Natural killer cell (primary cell): Measurements from ENCODE around the gene ANXA7. TPM values are rescaled to one million over a fixed set of nuclear protein-coding genes. Genes with fewer than 3 reads are reported as not detected.

Source experiments
- ATAC-seq, 3 donors: fragments of 150-1000 bp in 2 of 3; fragments of 200-7000 bp in 1 of 3; cut with Tn5 transposase; 1 replicate in 1 of 3; 2 replicates in 2 of 3; pipeline ENCODE4 v1.10.0; 2021; ENCODE audit warnings: mild to moderate bottlenecking in 2 of 3, moderate library complexity in 2 of 3
- DNase-seq, 2 donors: peaks; one replicate each; pipeline versions ENCODE4 v3.0.0 to v3.0.0-alpha.2; 2013 to 2021; ENCODE audit warnings: mixed read lengths in 1 of 2
- H3K27ac ChIP-seq: one replicate; pipeline ENCODE4 v1.5.1; 2013; ENCODE audit warnings: mild to moderate bottlenecking, low read length
- H3K27me3 ChIP-seq: one replicate; pipeline ENCODE4 v1.6.1; 2013; ENCODE audit warnings: low read length; ENCODE audit not compliant: control insufficient read depth, insufficient read depth
- H3K36me3 ChIP-seq: one replicate; pipeline ENCODE4 v1.6.1; 2013; ENCODE audit warnings: low read length; ENCODE audit not compliant: control insufficient read depth, insufficient read depth
- H3K4me1 ChIP-seq: one replicate; pipeline ENCODE4 v1.6.1; 2013; ENCODE audit warnings: low read length; ENCODE audit not compliant: control insufficient read depth, insufficient read depth
- H3K4me3 ChIP-seq: one replicate; pipeline ENCODE4 v1.5.1; 2013; ENCODE audit warnings: low read length
- H3K9me3 ChIP-seq: one replicate; pipeline ENCODE4 v1.6.1; 2013; ENCODE audit warnings: low read length; ENCODE audit not compliant: control insufficient read depth, insufficient read depth
- H3K27ac Mint-ChIP-seq, 2 donors: one replicate each; pipeline ENCODE4 v1.8.0; 2022; ENCODE audit warnings: mild to moderate bottlenecking in 2 of 2, mixed read lengths in 2 of 2, moderate library complexity in 1 of 2
- H3K27me3 Mint-ChIP-seq, 2 donors: one replicate each; pipeline ENCODE4 v1.8.0; 2022; ENCODE audit warnings: low read depth in 2 of 2, mixed read lengths in 2 of 2
- H3K36me3 Mint-ChIP-seq: one replicate; pipeline ENCODE4 v1.8.0; 2022; ENCODE audit warnings: mixed read lengths
- H3K4me1 Mint-ChIP-seq, 2 donors: one replicate each; pipeline ENCODE4 v1.8.0; 2022; ENCODE audit warnings: mixed read lengths in 2 of 2
- H3K4me3 Mint-ChIP-seq: one replicate; pipeline ENCODE4 v1.8.0; 2022; ENCODE audit warnings: mild to moderate bottlenecking, moderate library complexity, mixed read lengths
- H3K9me3 Mint-ChIP-seq, 2 donors: one replicate each; pipeline ENCODE4 v1.8.0; 2022; ENCODE audit warnings: mixed read lengths in 2 of 2
- WGBS: methylation state at CpG from one replicate; pipeline ENCODE4 v1.1.7; 2013; ENCODE audit warnings: missing lambda C conversion rate; ENCODE audit not compliant: insufficient coverage; 5-methylcytosine and 5-hydroxymethylcytosine counted together
- intact Hi-C: fragments of 100-400 bp; cut with micrococcal nuclease; formaldehyde crosslinking; loops from one replicate; pipeline ENCODE4 v1.14.2; 2022
- total RNA-seq, 4 donors: library from RNA; stranded (reverse); fragments of 120-200 nt in 1 of 4; gene quantifications; one replicate each; pipeline versions ENCODE4 v1.2.3 to v1.2.4, GENCODE V29; 2013 to 2022
- TF ChIP-seq, protein P1 (sequence below): fragments of 200-600 bp; IDR thresholded peaks from one replicate; pipeline ENCODE4 v1.8.0; 2022; ENCODE audit warnings: antibody characterized with exemption

The ANXA7 gene
- total RNA-seq, 3 donors from 2014 or later (not counting 1 experiment from before 2014, with no cell fraction given), result 61.0 to 82.0 (median 72.5) TPM

DNA sequence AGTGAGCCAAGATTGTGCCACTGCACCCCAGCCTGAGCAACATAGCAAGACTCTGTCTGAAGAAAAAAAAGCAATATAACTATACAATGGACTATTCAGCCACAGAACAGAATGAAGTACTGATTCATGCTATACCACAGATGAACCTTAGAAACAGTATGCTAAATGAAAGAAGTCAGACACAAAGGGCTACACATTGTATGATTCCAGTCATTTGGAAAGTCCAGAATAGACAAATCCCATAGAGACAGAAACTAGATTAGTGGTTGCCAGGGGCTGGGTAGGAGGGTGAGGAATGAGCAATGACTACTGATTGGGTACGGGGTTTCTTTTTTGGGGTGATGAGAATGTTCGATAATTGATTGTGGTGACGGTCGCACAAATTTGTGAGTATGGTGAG, 45.6 kb downstream of the ANXA7 start:
- DNase-seq (no peak), ATAC-seq (no peak)
- intact Hi-C loops, result no loop called here
- Mint-ChIP-seq H3K4me3 (no peak overlapping the region), H3K27ac (no peak overlapping the region), H3K9me3 (no peaks in the 10 kb centered on the region), H3K27me3 (no peaks in the 10 kb centered on the region), H3K36me3 (no peaks in the 10 kb centered on the region), H3K4me1 (no peaks in the 10 kb centered on the region)
- Histone ChIP-seq H3K27me3 (no peaks in the 10 kb centered on the region), H3K4me3 (no peak overlapping the region), H3K27ac (no peak overlapping the region), H3K36me3 (peaks cover 5% of the 10 kb centered on the region), H3K9me3 (no peaks in the 10 kb centered on the region), H3K4me1 (no peaks in the 10 kb centered on the region)
- TF ChIP-seq, protein P1, sequence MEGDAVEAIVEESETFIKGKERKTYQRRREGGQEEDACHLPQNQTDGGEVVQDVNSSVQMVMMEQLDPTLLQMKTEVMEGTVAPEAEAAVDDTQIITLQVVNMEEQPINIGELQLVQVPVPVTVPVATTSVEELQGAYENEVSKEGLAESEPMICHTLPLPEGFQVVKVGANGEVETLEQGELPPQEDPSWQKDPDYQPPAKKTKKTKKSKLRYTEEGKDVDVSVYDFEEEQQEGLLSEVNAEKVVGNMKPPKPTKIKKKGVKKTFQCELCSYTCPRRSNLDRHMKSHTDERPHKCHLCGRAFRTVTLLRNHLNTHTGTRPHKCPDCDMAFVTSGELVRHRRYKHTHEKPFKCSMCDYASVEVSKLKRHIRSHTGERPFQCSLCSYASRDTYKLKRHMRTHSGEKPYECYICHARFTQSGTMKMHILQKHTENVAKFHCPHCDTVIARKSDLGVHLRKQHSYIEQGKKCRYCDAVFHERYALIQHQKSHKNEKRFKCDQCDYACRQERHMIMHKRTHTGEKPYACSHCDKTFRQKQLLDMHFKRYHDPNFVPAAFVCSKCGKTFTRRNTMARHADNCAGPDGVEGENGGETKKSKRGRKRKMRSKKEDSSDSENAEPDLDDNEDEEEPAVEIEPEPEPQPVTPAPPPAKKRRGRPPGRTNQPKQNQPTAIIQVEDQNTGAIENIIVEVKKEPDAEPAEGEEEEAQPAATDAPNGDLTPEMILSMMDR, result no peak
- WGBS, result 94% methylated on average over 4 of the region's 4 CpGs

- Mint-ChIP-seq H3K4me1 (no peaks in the 10 kb centered on the region), H3K4me3 (no peak overlapping the region), H3K27me3 (no peaks in the 10 kb centered on the region), H3K36me3 (no peaks in the 10 kb centered on the region), H3K27ac (no peak overlapping the region), H3K9me3 (no peaks in the 10 kb centered on the region)
- 92% methylated on average over 6 of the region's 6 CpGs for WGBS
- peaks cover 5% of the 10 kb centered on the region for H3K36me3 ChIP-seq
- H3K27me3 ChIP-seq, result no peaks in the 10 kb centered on the region
- H3K9me3 ChIP-seq, result no peaks in the 10 kb centered on the region
- no peak overlapping the region for H3K4me3 ChIP-seq
- no peak for DNase-seq
- intact Hi-C loops, result no loop called here
- no peak overlapping the region for H3K27ac ChIP-seq
- peak in 1 of 3 donors; percentile 52 for ATAC-seq
- TF ChIP-seq, protein P1, result no peak
- no peaks in the 10 kb centered on the region for H3K4me1 ChIP-seq
These were observed 47.2 kb downstream of the ANXA7 start for GRCh38 chr10:73366381-73367298.

- Histone ChIP-seq H3K4me3 (no peak overlapping the region), H3K27me3 (no peaks in the 10 kb centered on the region), H3K27ac (no peak overlapping the region), H3K9me3 (no peaks in the 10 kb centered on the region), H3K36me3 (peaks cover 5% of the 10 kb centered on the region), H3K4me1 (no peaks in the 10 kb centered on the region)
- no peak for ATAC-seq
- Mint-ChIP-seq H3K36me3 (no peaks in the 10 kb centered on the region), H3K4me3 (no peak overlapping the region), H3K4me1 (no peaks in the 10 kb centered on the region), H3K27me3 (no peaks in the 10 kb centered on the region), H3K9me3 (no peaks in the 10 kb centered on the region), H3K27ac (no peak overlapping the region)
- TF ChIP-seq, protein P1, result no peak
- 96% methylated on average over 3 of the region's 3 CpGs for WGBS
- DNase-seq, result no peak
- intact Hi-C loops, result no loop called here
These were observed 48.9 kb downstream of the ANXA7 start for GRCh38 chr10:73364964-73365363.
